SW480 (cell line): Measurements from ENCODE around the gene LDLRAD4.
"Not testable (repeated sequence)": the region's sequence is repeated elsewhere in the genome, so short reads cannot be mapped to it uniquely, and the experiment has no call there.

Source experiments
- DNase-seq: peaks from one replicate; pipeline ENCODE4 v3.0.0-alpha.2; 2016; ENCODE audit warnings: low spot score

Gene LDLRAD4

DNA sequence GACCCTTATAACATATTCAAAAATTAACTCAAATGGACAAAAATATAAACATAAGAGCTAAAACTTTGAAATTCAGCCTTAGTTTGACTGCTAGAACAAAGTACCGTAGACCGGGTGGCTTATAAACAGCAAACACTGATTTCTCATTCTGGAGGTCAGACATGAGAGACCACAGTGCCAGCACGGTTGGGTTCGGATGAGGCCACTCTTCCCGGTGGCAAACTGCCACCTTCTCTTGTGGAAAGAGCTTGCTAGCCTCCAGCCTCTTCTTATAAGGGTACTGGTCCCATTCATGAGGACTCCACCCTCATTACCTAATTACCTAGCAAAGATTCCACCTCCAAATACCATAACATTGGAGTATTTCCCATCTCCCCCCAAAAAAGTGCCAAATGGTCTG lies 416.5 kb downstream of the LDLRAD4 start:
- DNase-seq = no peak

DNA sequence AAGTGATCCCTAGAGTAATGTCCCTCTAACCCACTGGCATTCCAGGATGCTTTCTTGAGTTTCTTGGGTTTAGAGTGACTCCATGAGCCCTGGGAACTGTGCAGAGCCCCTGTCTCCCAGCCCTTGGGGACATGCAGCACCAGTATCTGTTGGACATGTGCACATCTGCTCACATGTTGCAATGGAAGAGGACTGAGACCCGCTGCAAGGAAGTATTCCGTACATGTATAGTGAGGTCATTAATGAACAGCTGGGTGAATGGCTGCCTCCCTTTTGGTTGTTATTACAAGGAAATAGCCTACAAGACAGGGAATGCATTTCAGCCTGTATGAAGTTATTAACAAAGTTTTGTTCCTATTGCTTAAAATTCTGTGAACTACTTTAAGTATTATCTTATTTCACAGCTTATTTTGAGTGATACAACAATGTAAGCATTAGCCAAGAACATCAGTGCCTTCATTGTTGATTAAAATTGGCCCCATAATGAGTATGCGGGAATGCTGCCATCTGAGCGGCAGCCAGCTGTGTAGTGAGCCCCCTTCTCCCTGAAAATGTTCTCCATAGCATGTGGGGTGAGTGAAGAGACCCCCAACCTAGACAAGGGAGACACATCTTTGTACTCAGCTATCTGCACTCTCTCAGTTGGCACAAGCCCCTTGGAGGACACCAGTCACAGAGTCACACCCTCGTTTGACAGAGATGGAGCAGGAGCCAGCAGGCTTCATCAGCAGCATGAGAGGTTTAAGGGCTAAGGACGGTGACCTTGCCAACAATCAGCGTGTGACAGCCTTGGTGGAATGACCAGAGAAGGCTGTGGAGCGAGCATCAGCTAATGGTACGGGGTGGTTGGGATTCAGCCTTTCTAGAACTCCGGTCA lies 420.4 kb downstream of the LDLRAD4 start:
- no peak for DNase-seq

GRCh38 chr18:13640266-13640860 lies 421.8 kb downstream of the LDLRAD4 start:
- no peak for DNase-seq

DNA sequence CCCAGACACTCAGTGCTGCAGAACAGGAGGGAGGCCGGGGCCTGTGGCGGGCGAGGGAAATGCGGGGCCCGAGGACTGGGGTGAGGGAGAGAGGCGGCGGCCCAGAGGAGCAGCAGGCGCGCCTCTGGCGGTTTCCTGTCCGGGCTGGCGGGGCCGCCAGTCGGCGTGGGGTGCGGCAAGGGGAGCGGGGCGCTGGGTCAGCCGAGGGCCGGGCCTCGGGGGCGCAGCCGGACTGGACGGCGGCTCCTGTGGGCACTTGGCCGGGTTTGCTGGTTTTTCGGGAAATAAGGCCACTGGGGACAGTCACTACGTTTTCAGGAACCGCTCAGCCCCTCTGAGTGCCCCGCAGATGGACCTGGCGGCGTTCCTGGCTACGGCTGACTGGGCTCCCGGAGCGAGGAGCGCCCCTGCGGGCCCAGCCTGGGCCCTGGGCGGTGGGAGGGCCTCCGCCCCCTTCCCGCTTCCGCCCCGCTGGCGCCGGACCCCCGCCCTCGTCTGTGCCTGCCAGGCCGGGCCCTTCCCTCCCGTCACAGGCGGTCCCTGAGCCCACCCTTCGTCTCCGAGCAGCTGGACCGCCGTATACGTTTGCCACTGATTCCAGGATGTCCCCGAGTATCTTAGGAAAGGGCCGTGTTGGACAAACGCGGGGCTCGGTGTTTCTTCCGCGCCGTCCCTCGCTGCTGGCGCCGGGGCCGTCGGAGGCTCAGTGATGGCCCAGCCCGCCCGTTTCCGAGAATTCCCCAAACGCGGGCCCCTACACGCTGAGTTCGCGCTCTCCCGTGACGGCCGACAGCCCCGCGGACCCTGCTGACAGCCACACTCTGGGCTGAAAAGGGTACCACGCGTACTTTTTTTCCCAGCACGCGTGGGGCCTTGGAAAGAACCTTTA lies 423.2 kb downstream of the LDLRAD4 start:
- no peak for DNase-seq

GRCh38 chr18:13642440-13642827 lies 423.9 kb downstream of the LDLRAD4 start:
- DNase-seq = no peak

DNA sequence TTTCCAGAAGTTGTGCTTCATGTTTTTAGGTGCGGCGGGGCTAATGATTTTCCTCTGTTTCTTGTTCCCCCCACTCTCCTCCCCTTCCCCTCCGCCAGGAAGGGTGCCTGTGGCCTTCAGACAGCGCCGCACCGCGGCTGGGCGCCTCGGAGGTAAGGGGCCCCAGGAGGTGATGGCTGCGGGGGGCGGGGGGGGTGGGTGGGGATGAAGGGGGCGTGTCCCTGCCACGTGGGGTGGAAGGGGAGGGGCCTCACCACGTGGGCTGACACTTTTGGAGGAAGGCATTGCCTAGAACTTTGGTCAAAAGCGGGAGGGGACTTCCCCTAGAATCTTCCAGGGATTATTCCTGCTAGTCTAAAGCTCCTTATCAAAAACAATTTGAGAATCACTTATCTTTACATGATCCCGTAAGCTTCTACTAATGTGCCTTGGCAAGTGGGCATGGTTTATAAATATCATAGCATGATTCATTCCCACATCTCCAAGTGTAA lies 424.7 kb downstream of the LDLRAD4 start:
- no peak for DNase-seq

GRCh38 chr18:13645093-13645492 lies 426.5 kb downstream of the LDLRAD4 start:
- no peak for DNase-seq

DNA sequence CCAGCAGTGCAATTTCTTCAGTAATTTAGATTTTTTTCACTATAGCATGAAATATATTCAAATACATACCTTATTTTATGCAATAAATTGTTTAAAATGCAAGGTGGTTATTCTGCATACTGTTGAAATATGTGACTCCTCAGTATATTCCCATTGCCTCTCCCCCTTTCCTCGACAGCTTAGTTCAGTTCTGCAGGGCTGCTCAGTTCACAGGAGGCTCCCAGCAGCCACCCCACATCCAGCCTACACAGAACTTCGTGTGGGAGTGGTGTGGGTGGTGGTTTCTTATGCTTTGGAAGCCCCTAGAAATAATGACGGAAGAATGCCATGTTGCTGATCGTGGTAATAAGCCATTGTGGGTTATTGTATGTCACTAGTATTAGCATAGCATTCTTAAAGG lies 428.1 kb downstream of the LDLRAD4 start:
- DNase-seq = no peak

GRCh38 chr18:13647761-13648160 lies 429.2 kb downstream of the LDLRAD4 start:
- DNase-seq = no peak

- no peak for DNase-seq
These were observed 431.1 kb downstream of the LDLRAD4 start for GRCh38 chr18:13649397-13650390.

GRCh38 chr18:13653746-13654433 lies 435.3 kb downstream of the LDLRAD4 start:
- DNase-seq = no peak

- DNase-seq = no peak
These were observed 439.4 kb downstream of the LDLRAD4 start for GRCh38 chr18:13657974-13658373.

DNA sequence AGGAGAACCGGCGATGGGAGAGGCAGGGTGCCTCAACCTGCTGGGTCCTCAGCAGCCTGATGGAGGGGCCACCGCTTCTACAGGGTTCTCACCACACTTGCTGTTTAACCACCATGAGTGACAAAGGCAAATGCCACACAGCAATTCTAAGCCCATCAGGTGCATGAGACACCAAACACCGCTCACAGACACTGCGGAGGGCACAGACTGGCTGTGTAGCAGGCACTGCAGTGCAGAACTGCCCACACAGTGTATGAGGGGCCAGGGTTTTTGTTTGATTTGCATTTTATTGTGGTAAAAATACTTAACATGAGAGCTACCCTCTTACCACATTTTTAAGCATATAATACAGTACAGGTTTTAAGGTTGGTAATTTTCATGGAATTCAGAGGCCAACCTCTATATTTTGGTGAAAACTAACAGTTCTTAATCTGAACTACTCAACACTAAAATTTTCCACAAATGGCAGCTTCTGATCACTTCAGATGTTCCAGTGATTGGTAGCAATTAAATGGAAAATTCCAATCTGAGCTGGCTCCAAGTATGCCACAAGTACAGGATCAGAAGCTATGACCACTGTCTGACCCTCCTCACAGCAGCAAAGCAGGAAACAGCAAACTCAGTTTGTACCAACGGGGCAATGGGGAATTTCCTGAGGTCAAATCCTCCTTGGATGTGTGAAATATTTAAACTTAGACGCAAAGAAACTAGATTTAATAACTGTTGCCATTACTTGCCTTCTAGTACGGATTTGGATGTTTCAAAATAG lies 440.1 kb downstream of the LDLRAD4 start:
- no peak for DNase-seq

GRCh38 chr18:13660510-13660909 lies 441.9 kb downstream of the LDLRAD4 start:
- no peak for DNase-seq

DNA sequence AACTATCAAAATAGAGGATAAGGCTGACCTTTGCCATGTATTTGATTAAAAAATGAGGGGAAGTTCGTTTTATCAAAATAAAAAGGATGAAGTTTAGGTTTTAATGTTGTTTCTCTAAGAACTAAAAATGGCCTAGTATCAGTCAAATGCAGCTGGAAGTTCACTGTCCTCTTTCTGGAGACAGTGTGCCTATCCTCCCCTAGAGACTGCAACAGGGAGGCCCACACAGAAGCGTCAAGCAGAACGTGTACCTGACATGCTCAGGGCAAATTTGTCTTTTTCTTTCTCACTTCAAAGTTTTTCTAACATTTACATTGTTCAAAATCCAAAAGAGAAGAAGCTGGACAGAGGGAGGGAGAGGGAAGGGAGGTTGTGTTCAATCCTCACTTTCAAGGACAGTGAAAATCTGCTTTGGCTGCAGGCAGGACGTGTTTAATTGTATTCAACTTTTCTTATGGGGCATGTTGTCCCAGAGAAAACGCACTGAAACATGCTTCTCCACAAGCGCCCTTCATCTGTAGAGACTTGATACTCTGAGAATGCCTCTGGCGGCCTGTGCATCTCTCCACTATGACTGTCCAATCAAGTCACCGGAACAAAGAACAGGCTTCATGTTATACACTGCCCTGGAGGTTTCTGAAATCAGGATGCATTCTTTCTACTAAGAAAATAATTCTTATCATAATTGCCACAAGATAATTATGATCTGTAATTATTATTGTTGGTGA lies 442.7 kb downstream of the LDLRAD4 start:
- DNase-seq = no peak

GRCh38 chr18:13661779-13662256 lies 443.3 kb downstream of the LDLRAD4 start:
- DNase-seq = no peak

- DNase-seq = no peak
These were observed 454.1 kb downstream of the LDLRAD4 start for GRCh38 chr18:13672657-13673056.

DNA sequence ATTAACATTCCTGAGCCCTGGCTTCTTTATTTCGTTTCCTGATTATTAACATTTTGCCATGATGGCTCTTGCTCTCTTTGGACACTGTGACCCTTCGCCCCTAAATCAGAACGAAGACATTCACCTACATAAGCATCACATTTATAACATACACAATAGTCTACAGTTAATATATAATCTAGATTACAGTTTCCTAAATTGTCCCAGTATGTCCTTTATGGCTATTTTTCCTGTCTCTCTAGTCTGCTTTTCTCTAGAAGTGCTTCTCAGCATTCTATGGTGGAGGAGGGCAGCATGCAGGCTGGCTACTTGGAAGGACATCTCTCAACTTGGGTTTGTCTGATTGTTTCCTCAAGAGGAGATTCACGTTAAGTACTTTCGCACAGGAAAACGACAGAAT lies 457.9 kb downstream of the LDLRAD4 start:
- DNase-seq = no peak

DNA sequence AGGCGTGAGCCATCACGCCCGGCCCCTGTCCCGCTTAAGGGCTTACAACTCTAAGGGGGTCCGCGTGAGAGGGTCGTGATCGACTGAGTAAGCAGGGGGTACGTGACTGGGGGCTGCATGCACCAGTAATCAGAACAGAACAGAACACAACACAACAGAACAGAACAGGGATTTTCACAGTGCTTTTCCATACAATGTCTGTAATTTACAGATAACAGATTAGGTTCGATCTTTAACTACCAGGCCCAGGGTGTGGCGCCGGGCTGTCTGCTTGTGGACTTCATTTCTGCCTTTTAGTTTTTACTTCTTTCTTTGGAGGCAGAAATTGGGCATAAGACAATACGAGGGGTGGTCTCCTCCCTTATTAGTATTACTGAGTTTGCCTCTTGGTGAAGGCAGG lies 458.8 kb downstream of the LDLRAD4 start:
- not testable (repeated sequence) for DNase-seq
